GM21528 (cell line): ENCODE data around the gene NSG2.

Experiments
- ATAC-seq: cut with Tn5 transposase; IDR thresholded peaks from one replicate; pipeline ENCODE4 v1.9.1; 2021; ENCODE audit warnings: mild to moderate bottlenecking, moderate library complexity; ENCODE audit not compliant: unreplicated experiment, low FRiP score

Gene NSG2

GRCh38 chr5:174058433-174059122 lies 13.1 kb downstream of the NSG2 start:
- no peak for ATAC-seq

DNA sequence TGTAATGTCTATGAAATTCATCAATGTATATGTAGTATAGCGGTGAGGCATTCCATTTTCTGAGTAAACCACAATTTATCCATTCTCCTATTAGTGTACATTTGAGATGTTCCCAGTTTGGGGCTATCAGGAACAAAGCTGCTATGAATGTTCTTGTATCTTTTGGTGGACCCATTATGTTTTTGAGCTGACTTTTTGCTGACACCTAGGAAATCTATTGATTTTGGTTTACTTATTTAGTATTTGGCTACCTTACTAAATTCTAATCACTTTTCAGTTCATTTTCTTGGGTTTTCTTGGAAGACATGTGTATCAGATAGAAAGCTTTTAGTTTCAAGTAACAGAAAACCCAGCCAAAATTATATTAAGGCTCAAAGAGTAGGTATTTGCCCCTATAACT lies 13.7 kb downstream of the NSG2 start:
- no peak for ATAC-seq

GRCh38 chr5:174063082-174063756 lies 17.7 kb downstream of the NSG2 start:
- no peak for ATAC-seq

DNA sequence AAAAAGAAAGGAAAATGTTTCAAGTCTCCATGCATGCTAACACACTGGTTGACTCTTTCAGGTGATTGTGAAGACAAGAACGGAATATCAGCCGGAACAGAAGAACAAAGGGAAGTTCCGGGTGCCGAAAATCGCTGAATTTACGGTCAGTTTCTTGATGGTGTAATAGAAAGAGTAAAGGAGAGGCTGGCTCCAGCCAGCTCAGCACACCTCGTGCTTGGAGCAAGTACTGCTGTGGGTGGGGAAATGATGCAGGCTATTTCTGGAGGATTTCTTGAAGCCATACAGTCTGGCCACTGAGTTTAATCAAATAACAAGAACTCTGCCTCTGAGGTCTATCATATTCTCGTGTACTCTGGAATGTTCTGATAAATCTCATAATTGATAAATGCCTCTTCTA lies 18.7 kb downstream of the NSG2 start:
- ATAC-seq = no peak

GRCh38 chr5:174065528-174066197 lies 20.2 kb downstream of the NSG2 start:
- ATAC-seq = no peak

- no peak for ATAC-seq
Measured at GRCh38 chr5:174067499-174067898, 22.0 kb downstream of the NSG2 start.

- no peak for ATAC-seq
Measured at GRCh38 chr5:174071484-174071883, 26.0 kb downstream of the NSG2 start.

DNA sequence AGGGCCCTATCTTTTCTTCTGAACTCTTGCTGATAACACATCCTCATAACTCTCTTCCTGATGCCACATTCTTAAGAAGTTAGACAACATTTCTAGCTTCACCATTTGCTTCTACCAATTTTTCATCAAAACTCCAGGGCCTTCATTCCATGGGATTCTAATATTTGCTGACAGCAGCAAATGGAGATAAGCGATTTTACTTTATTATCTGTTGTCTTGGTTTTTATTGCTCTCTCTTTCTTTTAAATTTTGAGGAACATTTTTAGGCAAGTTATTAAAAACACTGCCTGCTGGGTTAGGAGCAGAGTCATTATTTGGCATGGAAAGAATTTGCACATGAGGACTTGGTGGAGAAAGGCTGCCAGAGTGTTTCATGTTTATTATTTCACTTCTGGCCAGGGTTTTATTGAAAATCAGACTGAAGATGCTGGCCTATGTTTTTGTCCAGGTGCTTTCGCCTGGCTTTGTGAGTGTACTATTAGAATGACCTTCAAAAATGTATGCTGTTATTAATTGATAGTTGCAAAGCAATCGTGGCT lies 27.7 kb downstream of the NSG2 start:
- ATAC-seq = no peak

DNA sequence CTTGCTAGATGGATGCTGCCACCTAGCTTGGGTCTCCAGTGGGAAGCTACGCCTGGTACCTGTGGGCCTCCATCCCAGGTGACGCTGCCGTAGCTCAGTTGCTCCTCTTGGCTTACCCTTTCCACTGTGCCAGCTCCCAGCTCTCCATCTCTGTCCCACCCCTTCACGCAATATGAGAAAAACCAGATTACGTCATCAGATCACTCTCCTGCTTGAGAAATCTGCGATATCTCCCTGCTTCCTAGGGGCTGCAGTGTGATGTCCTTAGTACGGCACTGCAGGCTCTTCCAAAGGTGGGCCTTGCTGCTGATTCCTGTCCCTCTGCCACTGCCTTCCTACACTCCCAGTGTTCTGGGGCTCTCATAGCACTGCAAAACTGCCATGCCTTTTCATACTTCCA lies 28.9 kb downstream of the NSG2 start:
- no peak for ATAC-seq

GRCh38 chr5:174078416-174078815 lies 32.9 kb downstream of the NSG2 start:
- ATAC-seq = no peak

- no peak for ATAC-seq
Measured at GRCh38 chr5:174082286-174082685, 36.8 kb downstream of the NSG2 start.

DNA sequence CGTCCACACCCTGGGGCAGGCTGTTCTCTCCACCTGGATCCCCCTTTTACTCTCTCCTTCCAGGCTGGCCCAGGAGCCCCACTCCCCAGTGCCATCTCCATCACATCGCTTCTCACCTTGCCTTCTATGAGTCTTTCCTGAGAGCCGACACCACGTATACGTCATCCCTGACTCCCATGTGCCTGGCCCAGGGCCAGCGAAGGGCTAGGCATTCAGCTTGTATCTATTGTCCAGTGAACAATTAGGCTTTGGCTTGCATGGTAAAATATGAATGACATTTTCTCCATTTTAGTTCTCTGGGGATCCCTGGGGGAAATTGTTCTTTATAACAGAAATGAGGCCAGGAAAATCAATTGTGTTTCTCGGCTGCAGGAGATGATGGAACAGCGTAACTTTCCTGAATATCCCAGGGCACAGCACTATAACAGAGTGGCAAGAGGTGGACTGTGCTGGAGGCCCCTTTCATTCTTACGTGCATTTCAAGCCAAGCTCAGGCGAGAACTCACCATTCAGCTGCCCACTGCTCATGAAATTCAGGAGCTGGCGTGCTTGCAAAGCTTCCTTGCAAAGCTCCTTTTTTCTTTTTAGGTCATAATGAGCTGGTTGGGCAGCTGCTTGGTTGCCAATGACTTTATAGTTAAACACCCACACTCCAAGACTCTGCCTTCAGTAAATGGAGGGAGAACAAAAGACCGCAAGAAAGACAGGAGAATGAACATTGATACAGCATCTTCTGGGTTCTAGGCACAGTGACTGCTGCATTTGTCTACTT lies 37.7 kb downstream of the NSG2 start:
- ATAC-seq = no peak

DNA sequence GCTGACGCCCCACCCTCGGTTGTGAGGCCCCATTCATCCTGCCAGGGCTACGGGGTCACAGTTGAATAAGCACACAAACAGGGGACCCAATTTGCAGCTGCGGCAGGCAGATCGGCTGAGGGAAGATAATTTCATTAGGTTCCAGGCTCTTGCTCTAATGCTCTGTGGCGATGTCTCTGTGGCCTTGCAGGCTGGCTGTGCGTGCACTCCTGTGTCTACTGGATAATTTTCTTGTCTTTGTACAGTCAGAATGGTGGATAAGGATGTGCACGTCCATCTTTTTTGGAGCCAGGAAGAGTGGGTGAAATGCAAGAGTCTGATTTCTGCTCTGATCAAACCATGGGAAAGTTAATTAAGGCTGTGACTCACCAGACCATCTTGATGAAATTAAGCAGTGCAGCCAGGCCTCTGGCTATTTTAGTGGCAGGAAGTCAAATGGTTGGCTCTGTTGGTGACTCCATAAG lies 39.2 kb downstream of the NSG2 start:
- ATAC-seq = no peak

- ATAC-seq = no peak
Measured at GRCh38 chr5:174086751-174087150, 41.2 kb downstream of the NSG2 start.

GRCh38 chr5:174087783-174088182 lies 42.3 kb downstream of the NSG2 start:
- no peak for ATAC-seq

GRCh38 chr5:174090129-174090528 lies 44.6 kb downstream of the NSG2 start:
- no peak for ATAC-seq

GRCh38 chr5:174093123-174093522 lies 47.6 kb downstream of the NSG2 start:
- no peak for ATAC-seq

- no peak for ATAC-seq
Measured at GRCh38 chr5:174094857-174095606, 49.5 kb downstream of the NSG2 start.

GRCh38 chr5:174096619-174097018 lies 51.1 kb downstream of the NSG2 start:
- ATAC-seq = no peak
